SK-N-SH (cell line): ENCODE measurements around the gene SLC2A13. TPM values are rescaled to one million over a fixed set of nuclear protein-coding genes. Genes with fewer than 3 reads are reported as not detected.

ENCODE experiments used
- CTCF ChIA-PET: fragments of 300-600, 350-600 bp; formaldehyde crosslinking; extraction: SDS; loops from one replicate; lab custom pipeline; 2021; lab: Yijun Ruan, JAX
- POLR2A ChIA-PET: fragments of 350-600 bp; sonication (Branson Sonifier 250); formaldehyde crosslinking; extraction: SDS; loops from one replicate; lab custom pipeline; 2020; ENCODE audit warnings: antibody characterized with exemption, inconsistent platforms; lab: Yijun Ruan, JAX
- DNase-seq: peaks from one replicate; pipeline ENCODE4 v3.0.0; 2012
- H2AFZ ChIP-seq: fragments of 200-600 bp; sonication (generic); 2 replicates; pipeline ENCODE4 v1.8.1; 2016; ENCODE audit warnings: antibody characterized with exemption, mild to moderate bottlenecking, low read depth
- H3F3A ChIP-seq: fragments of 200-600 bp; sonication (generic); replicated peaks from 2 replicates; pipeline ENCODE3; 2016; ENCODE audit warnings: antibody characterized with exemption, mild to moderate bottlenecking; ENCODE audit not compliant: insufficient read depth
- H3K27ac ChIP-seq, 2 experiments: fragments of 200-500 bp in 1 of 2; fragments of 200-600 bp in 1 of 2; sonication (Bioruptor generic) in 1 of 2; sonication (generic), shearing (Covaris generic) in 1 of 2; 2 replicates each; pipeline versions ENCODE4 v1.5.1 to v1.6.1; 2014 to 2016; ENCODE audit warnings: low read depth in 2 of 2, inconsistent platforms in 1 of 2, low read length in 1 of 2, mild to moderate bottlenecking in 1 of 2, mixed read lengths in 1 of 2
- H3K27me3 ChIP-seq: fragments of 200-600 bp; sonication (generic), shearing (Covaris generic); 2 replicates; pipeline ENCODE4 v1.6.1; 2016; ENCODE audit warnings: mixed run types; ENCODE audit not compliant: insufficient read depth
- H3K36me3 ChIP-seq, 2 experiments: fragments of 200-500 bp in 1 of 2; fragments of 200-600 bp in 1 of 2; sonication (Bioruptor generic) in 1 of 2; sonication (generic) in 1 of 2; replicated peaks in 1 of 2; 2 replicates each; pipeline versions ENCODE3 to v1.5.1; 2014 to 2016; ENCODE audit warnings: low read length in 1 of 2, mild to moderate bottlenecking in 1 of 2; ENCODE audit not compliant: insufficient read depth in 2 of 2, control insufficient read depth in 1 of 2
- H3K4me1 ChIP-seq, 2 experiments: fragments of 200-500 bp in 1 of 2; fragments of 200-600 bp in 1 of 2; sonication (Bioruptor generic) in 1 of 2; sonication (generic), shearing (Covaris generic) in 1 of 2; 2 replicates each; pipeline versions ENCODE4 v1.5.1 to v1.6.1; 2014 to 2016; ENCODE audit warnings: low read depth in 1 of 2, low read length in 1 of 2, mixed run types in 1 of 2; ENCODE audit not compliant: insufficient read depth in 2 of 2, control insufficient read depth in 1 of 2
- H3K4me2 ChIP-seq: fragments of 200-600 bp; sonication (generic), shearing (Covaris generic); 2 replicates; pipeline ENCODE4 v1.6.1; 2017; ENCODE audit warnings: mixed run types
- H3K4me3 ChIP-seq, 2 experiments: fragments of 200-500 bp in 1 of 2; fragments of 200-600 bp in 1 of 2; sonication (Bioruptor generic) in 1 of 2; sonication (generic), shearing (Covaris generic) in 1 of 2; 2 replicates each; pipeline versions ENCODE4 v1.5.1 to v1.8.1; 2014 to 2016; ENCODE audit warnings: low read depth in 2 of 2, inconsistent platforms in 1 of 2, low read length in 1 of 2, mild to moderate bottlenecking in 1 of 2, mixed read lengths in 1 of 2, moderate library complexity in 1 of 2
- H3K79me2 ChIP-seq: fragments of 200-600 bp; sonication (generic); 2 replicates; pipeline ENCODE4 v1.8.1; 2017; ENCODE audit warnings: mild to moderate bottlenecking; ENCODE audit not compliant: insufficient read depth
- H3K9ac ChIP-seq: fragments of 200-600 bp; sonication (generic); 2 replicates; pipeline ENCODE4 v1.6.1; 2017; ENCODE audit warnings: mixed run types
- H3K9me2 ChIP-seq: fragments of 200-600 bp; sonication (generic); 2 replicates; pipeline ENCODE4 v1.6.1; 2017; ENCODE audit warnings: mixed run types
- H3K9me3 ChIP-seq: fragments of 200-600 bp; sonication (generic); 2 replicates; pipeline ENCODE4 v1.6.1; 2017; ENCODE audit warnings: mixed run types, mild to moderate bottlenecking, moderate library complexity
- H4K20me1 ChIP-seq: fragments of 200-600 bp; sonication (generic); 2 replicates; pipeline ENCODE4 v1.6.1; 2017; ENCODE audit warnings: mild to moderate bottlenecking, mixed run types; ENCODE audit not compliant: insufficient read depth
- ELF1 ChIP-seq: IDR thresholded peaks from 2 replicates; pipeline ENCODE4 v1.4.0; 2012
- EZH2phosphoT487 ChIP-seq: fragments of 200-600 bp; sonication (generic); IDR thresholded peaks from 2 replicates; pipeline ENCODE4 v1.6.1; 2017; ENCODE audit warnings: low read depth, mixed run types, mild to moderate bottlenecking, antibody characterized with exemption, moderate library complexity, borderline replicate concordance
- FOXJ3 ChIP-seq: sonication (generic); formaldehyde crosslinking; IDR thresholded peaks from 2 replicates; pipeline ENCODE4 v1.5.1; 2020; ENCODE audit warnings: mild to moderate bottlenecking, missing genetic modification reagents
- GABPA ChIP-seq: IDR thresholded peaks from 2 replicates; pipeline ENCODE4 v1.4.0; 2012; ENCODE audit warnings: low read depth, mild to moderate bottlenecking
- GATA2 ChIP-seq: sonication (generic); formaldehyde crosslinking; IDR thresholded peaks from 2 replicates; pipeline ENCODE4 v1.5.0; 2020; ENCODE audit warnings: mild to moderate bottlenecking, missing genetic modification reagents
- JUND ChIP-seq: IDR thresholded peaks from 2 replicates; pipeline ENCODE4 v1.4.0; 2012
- NRF1 ChIP-seq: IDR thresholded peaks from 2 replicates; pipeline ENCODE4 v1.6.1; 2012; ENCODE audit warnings: low read depth, mild to moderate bottlenecking, low read length
- POLR2AphosphoS5 ChIP-seq: IDR thresholded peaks from 2 replicates; pipeline ENCODE4 v1.6.1; 2012; ENCODE audit warnings: low read depth, low read length
- RAD21 ChIP-seq: IDR thresholded peaks from 2 replicates; pipeline ENCODE4 v1.6.1; 2012; ENCODE audit warnings: mild to moderate bottlenecking, low read length
- RCOR1 ChIP-seq: fragments of 150-350 bp; IDR thresholded peaks from 2 replicates; pipeline ENCODE4 v1.6.1; 2017; ENCODE audit warnings: antibody characterized with exemption, low read length
- REST ChIP-seq: IDR thresholded peaks from 2 replicates; pipeline ENCODE4 v1.6.1; 2012; ENCODE audit warnings: mild to moderate bottlenecking, low read depth, low read length, moderate library complexity
- SIN3A ChIP-seq: IDR thresholded peaks from 2 replicates; pipeline ENCODE4 v1.6.1; 2012; ENCODE audit warnings: low read depth, mild to moderate bottlenecking, low read length, moderate library complexity, borderline replicate concordance
- SMC3 ChIP-seq: IDR thresholded peaks from 2 replicates; pipeline ENCODE4 v1.6.1; 2012; ENCODE audit warnings: low read depth, low read length, improper control_type of control experiment
- TCF12 ChIP-seq: IDR thresholded peaks from 2 replicates; pipeline ENCODE4 v1.4.0; 2012
- TEAD4 ChIP-seq: IDR thresholded peaks from 2 replicates; pipeline ENCODE4 v1.4.0; 2012; ENCODE audit warnings: mild to moderate bottlenecking, borderline replicate concordance; ENCODE audit not compliant: insufficient read depth
- WGBS: methylation state at CpG from one replicate; pipeline ENCODE4 v1.1.6; 2017; ENCODE audit warnings: low lambda C conversion rate; 5-methylcytosine and 5-hydroxymethylcytosine counted together
- polyA plus RNA-seq, 3 experiments: library from polyadenylated mRNA; depleted of rRNA; stranded (reverse); fragments of >200 nt; gene quantifications; 2 replicates each; pipeline ENCODE4 v1.2.3, GENCODE V29; 2012
- TF ChIP-seq, protein P1 (sequence below): IDR thresholded peaks from 2 replicates; pipeline ENCODE4 v1.4.0; 2012; ENCODE audit warnings: low read depth, borderline replicate concordance

The SLC2A13 gene
- polyA plus RNA-seq, 1 of the 3 experiments (the other 2 are of a cell fraction), result 0.21 TPM

GRCh38 chr12:39803151-39803550 lies 302.7 kb downstream of the SLC2A13 start:
- Histone ChIP-seq H3F3A (no peaks in the 10 kb centered on the region), H3K4me3 (no peak overlapping the region), H3K79me2 (no peaks in the 10 kb centered on the region), H4K20me1 (no peaks in the 10 kb centered on the region), H3K9me3 (no peaks in the 10 kb centered on the region), H2AFZ (no peak overlapping the region), H3K36me3 (no peaks in the 10 kb centered on the region), H3K9me2 (no peaks in the 10 kb centered on the region), H3K9ac (no peak overlapping the region), H3K27ac (no peak overlapping the region), H3K27me3 (no peaks in the 10 kb centered on the region), H3K4me1 (no peaks in the 10 kb centered on the region), H3K4me2 (no peak overlapping the region)
- POLR2A ChIA-PET, result no interaction called here
- DNase-seq, result no peak
- 35% methylated on average over 2 of the region's 2 CpGs for WGBS
- TF ChIP-seq SIN3A (no peak), REST (no peak), RCOR1 (no peak), TEAD4 (no peak), NRF1 (no peak), TCF12 (no peak), RAD21 (peak; percentile 49)
- CTCF ChIA-PET, result interaction anchor here (0.6 to 2.5 kb wide), 6 partner anchors 9 to 305 kb away, joined by 3 to 13 read pairs (median 5); no protein-coding TSS in a partner anchor

DNA sequence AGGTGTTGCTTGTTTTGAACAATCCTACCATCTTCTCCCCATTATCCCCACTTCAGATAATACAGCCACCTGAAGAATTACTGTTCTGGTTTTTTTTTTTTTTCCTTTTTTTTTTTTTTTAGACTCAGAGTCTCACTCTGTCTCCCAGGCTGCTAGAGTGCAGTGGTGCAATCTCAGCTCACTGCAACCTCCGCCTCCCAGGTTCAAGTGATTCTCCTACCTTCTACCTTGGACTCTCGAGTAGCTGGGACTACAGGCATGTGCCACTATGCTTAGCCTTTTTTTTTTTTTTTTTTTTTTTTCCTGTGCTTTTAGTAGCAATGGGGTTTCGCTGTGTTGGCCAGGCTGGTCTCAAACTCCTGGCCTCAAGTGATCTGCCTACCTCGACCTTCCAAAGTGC lies 306.9 kb downstream of the SLC2A13 start:
- no peak for TF ChIP-seq TEAD4
- TF ChIP-seq NRF1, result no peak
- no peak for TF ChIP-seq POLR2AphosphoS5
- TF ChIP-seq JUND, result no peak
- no peak for TF ChIP-seq SMC3
- no peak for TF ChIP-seq FOXJ3 (CRISPR knock-in tag)
- TF ChIP-seq GATA2 (CRISPR knock-in tag), result no peak
- TF ChIP-seq GABPA, result no peak
- TF ChIP-seq EZH2phosphoT487, result no peak
- TF ChIP-seq SIN3A, result no peak
- TF ChIP-seq, protein P1, sequence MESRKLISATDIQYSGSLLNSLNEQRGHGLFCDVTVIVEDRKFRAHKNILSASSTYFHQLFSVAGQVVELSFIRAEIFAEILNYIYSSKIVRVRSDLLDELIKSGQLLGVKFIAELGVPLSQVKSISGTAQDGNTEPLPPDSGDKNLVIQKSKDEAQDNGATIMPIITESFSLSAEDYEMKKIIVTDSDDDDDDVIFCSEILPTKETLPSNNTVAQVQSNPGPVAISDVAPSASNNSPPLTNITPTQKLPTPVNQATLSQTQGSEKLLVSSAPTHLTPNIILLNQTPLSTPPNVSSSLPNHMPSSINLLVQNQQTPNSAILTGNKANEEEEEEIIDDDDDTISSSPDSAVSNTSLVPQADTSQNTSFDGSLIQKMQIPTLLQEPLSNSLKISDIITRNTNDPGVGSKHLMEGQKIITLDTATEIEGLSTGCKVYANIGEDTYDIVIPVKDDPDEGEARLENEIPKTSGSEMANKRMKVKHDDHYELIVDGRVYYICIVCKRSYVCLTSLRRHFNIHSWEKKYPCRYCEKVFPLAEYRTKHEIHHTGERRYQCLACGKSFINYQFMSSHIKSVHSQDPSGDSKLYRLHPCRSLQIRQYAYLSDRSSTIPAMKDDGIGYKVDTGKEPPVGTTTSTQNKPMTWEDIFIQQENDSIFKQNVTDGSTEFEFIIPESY, result no peak
- no peak for TF ChIP-seq ELF1
- Histone ChIP-seq H3F3A (no peaks in the 10 kb centered on the region), H3K79me2 (no peaks in the 10 kb centered on the region), H4K20me1 (no peaks in the 10 kb centered on the region), H3K9ac (no peak overlapping the region), H3K9me3 (no peaks in the 10 kb centered on the region), H3K4me2 (no peak overlapping the region), H3K27ac (no peak overlapping the region), H3K4me3 (no peak overlapping the region), H2AFZ (no peak overlapping the region), H3K27me3 (no peaks in the 10 kb centered on the region), H3K9me2 (no peaks in the 10 kb centered on the region), H3K36me3 (no peaks in the 10 kb centered on the region), H3K4me1 (no peaks in the 10 kb centered on the region)
- WGBS, result 40% methylated on average over 4 of the region's 4 CpGs
- no peak for DNase-seq
- ChIA-PET POLR2A (no interaction called here), CTCF (interaction anchor here (1.2 to 3.3 kb wide), 3 partner anchors 192 to 513 kb away, joined by 3 to 15 read pairs (median 9); no protein-coding TSS in a partner anchor)
